ENCODE results near the gene WDR54.

Gene WDR54

GRCh38 chr2:74384051-74384450, 37.5 kb upstream of the WDR54 start:
- TF ChIP-seq, protein P1, sequence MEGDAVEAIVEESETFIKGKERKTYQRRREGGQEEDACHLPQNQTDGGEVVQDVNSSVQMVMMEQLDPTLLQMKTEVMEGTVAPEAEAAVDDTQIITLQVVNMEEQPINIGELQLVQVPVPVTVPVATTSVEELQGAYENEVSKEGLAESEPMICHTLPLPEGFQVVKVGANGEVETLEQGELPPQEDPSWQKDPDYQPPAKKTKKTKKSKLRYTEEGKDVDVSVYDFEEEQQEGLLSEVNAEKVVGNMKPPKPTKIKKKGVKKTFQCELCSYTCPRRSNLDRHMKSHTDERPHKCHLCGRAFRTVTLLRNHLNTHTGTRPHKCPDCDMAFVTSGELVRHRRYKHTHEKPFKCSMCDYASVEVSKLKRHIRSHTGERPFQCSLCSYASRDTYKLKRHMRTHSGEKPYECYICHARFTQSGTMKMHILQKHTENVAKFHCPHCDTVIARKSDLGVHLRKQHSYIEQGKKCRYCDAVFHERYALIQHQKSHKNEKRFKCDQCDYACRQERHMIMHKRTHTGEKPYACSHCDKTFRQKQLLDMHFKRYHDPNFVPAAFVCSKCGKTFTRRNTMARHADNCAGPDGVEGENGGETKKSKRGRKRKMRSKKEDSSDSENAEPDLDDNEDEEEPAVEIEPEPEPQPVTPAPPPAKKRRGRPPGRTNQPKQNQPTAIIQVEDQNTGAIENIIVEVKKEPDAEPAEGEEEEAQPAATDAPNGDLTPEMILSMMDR (IDR thresholded peaks at IDR 0.05): no peak
- Histone ChIP-seq H3K4me3 (ENCODE audit: low read depth in 1 of 2, low read length in 1 of 2) (no peak overlapping the region), H3K4me1 (ENCODE audit: control insufficient read depth in 1 of 2, insufficient read depth in 1 of 2, low read depth in 1 of 2, low read length in 1 of 2) (peaks cover 4 to 14% of the 10 kb centered on the region in 2 experiments), H3K36me3 (peaks cover 10% of the 10 kb centered on the region), H3K27me3 (no peaks in the 10 kb centered on the region), H3K9me3 (no peaks in the 10 kb centered on the region), H3K27ac (no peak overlapping the region)

- H3K4me1 ChIP-seq (ENCODE audit: control insufficient read depth in 1 of 2, insufficient read depth in 1 of 2, low read depth in 1 of 2, low read length in 1 of 2): peaks cover 10 to 18% of the 10 kb centered on the region in 2 experiments
- no peaks in the 10 kb centered on the region for H3K9me3 ChIP-seq
- H3K4me3 ChIP-seq (ENCODE audit: low read depth in 1 of 2, low read length in 1 of 2): no peak overlapping the region
- H3K36me3 ChIP-seq: peaks cover 10% of the 10 kb centered on the region
- TF ChIP-seq, protein P1 (IDR thresholded peaks at IDR 0.05): no peak
- no peak overlapping the region for H3K27ac ChIP-seq
- no peaks in the 10 kb centered on the region for H3K27me3 ChIP-seq
Measured at GRCh38 chr2:74385396-74385795, 36.1 kb upstream of the WDR54 start.

GRCh38 chr2:74387346-74387745, 34.2 kb upstream of the WDR54 start:
- Histone ChIP-seq H3K4me3 (ENCODE audit: low read depth in 1 of 2, low read length in 1 of 2) (no peak overlapping the region), H3K36me3 (peaks cover 10% of the 10 kb centered on the region), H3K27ac (no peak overlapping the region), H3K4me1 (ENCODE audit: control insufficient read depth in 1 of 2, insufficient read depth in 1 of 2, low read depth in 1 of 2, low read length in 1 of 2) (peaks cover 19 to 21% of the 10 kb centered on the region in 2 experiments), H3K27me3 (no peaks in the 10 kb centered on the region), H3K9me3 (no peaks in the 10 kb centered on the region)
- TF ChIP-seq, protein P1 (IDR thresholded peaks at IDR 0.05): no peak

- H3K4me1 ChIP-seq (ENCODE audit: control insufficient read depth in 1 of 2, insufficient read depth in 1 of 2, low read depth in 1 of 2, low read length in 1 of 2): peaks cover 13 to 19% of the 10 kb centered on the region in 2 experiments
- TF ChIP-seq, protein P1 (IDR thresholded peaks at IDR 0.05): no peak
- H3K27ac ChIP-seq: no peak overlapping the region
Measured at GRCh38 chr2:74390606-74391005, 30.9 kb upstream of the WDR54 start.

DNA sequence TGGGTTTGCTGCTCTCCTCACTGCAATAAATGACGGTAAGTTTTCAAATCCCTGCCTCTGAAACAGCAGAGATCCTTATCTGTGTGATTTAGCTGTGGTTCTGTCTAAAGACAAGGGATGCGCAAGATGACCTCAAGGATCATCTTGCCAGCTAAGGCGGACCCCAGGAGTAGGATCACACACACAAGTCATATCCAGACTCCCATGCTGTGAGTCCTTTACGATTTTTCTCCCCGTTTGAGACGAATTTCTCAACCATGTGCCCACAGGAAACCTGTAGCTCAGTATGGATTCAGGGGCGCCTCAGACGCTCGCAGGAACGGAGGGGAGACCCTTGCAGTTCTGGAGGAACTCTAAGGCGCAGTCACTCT, 30.3 kb upstream of the WDR54 start:
- Histone ChIP-seq H3K27ac (peak overlapping the region; percentile 84), H3K36me3 (no peaks in the 10 kb centered on the region), H3K4me3 (ENCODE audit: low read depth in 1 of 2, low read length in 1 of 2) (peak overlapping the region; percentile 82 to 93), H3K9me3 (no peaks in the 10 kb centered on the region), H3K27me3 (peaks cover 6% of the 10 kb centered on the region), H3K4me1 (ENCODE audit: control insufficient read depth in 1 of 2, insufficient read depth in 1 of 2, low read depth in 1 of 2, low read length in 1 of 2) (peaks cover 13 to 19% of the 10 kb centered on the region in 2 experiments)
- TF ChIP-seq, protein P1 (IDR thresholded peaks at IDR 0.05): no peak

More at GRCh38 chr2:74390606-74391005, 30.9 kb upstream of the WDR54 start:
- Histone ChIP-seq H3K27me3 (peaks cover 6% of the 10 kb centered on the region), H3K4me3 (ENCODE audit: low read depth in 1 of 2, low read length in 1 of 2) (peak overlapping the region; percentile 82 to 93), H3K36me3 (peaks cover under 1% of the 10 kb centered on the region), H3K9me3 (no peaks in the 10 kb centered on the region)
